PC-9 (cell line): Measurements from ENCODE around the gene PHYKPL.

Experiments
- CTCF ChIP-seq: fragments of 200-600 bp; sonication (generic); conservative IDR thresholded peaks from 2 replicates; pipeline ENCODE4 v1.6.1; 2017; ENCODE audit warnings: mixed run types, antibody characterized with exemption, mild to moderate bottlenecking, moderate library complexity
- EZH2 ChIP-seq: fragments of 200-600 bp; sonication (generic); IDR thresholded peaks from 2 replicates; pipeline ENCODE4 v1.8.0; 2017; ENCODE audit warnings: antibody characterized with exemption, low read depth

DNA sequence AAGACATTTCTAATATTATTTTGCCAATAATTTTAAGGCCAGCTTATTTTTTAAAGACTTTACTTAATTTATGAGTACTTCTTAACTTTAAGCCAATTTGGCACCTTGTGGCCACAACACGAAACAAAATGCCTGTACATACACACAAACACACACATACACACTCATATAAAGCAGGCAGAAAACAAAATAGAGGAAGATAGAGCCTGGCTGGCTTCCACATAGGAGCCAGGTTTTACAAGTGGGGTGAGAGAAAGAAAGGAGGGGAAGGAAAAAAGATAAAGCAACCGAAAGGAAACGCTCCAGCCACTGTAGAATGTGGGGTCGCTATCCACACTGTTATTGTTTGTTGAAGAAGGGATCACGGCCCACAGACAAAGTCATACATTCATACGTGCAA is 55.8 kb downstream of the PHYKPL start:
- TF ChIP-seq CTCF, result no peak
- TF ChIP-seq EZH2, result no peak
